Mammary epithelial cell (primary cell): ENCODE data around the gene KRT10.

Experiments
- EZH2 ChIP-seq: IDR thresholded peaks from 2 replicates; pipeline ENCODE4 v1.6.1; 2012; ENCODE audit warnings: low read length, inconsistent platforms, borderline replicate concordance
- TF ChIP-seq, protein P1 (sequence below), 2 donors: IDR thresholded peaks in 1 of 2; conservative IDR thresholded peaks in 1 of 2; 2 replicates each; pipeline ENCODE4 v1.5.1; 2011 to 2012; ENCODE audit warnings: inconsistent platforms in 2 of 2, low read length in 2 of 2, mild to moderate bottlenecking in 2 of 2, control low read depth in 1 of 2, low read depth in 1 of 2; ENCODE audit not compliant: insufficient read depth in 1 of 2; ENCODE audit errors: extremely low read depth in 1 of 2

DNA sequence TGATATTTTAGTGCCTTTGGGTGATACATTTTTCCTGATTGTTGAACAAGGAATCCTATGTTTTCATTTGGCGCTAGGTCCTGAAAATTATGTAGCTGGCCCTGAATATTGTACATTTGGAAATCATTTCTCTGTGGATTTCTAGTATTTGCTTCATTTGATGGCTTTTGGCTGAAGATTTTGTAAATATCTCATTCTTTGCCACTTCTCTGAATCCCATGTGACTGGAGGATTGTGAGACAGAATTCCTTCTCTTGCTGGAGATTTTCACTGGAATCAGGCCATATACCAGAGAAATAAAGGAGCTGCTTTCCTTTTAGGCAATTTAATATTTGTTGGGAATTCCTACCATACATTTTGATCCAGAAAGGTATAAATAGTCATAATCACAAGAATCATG is 31.3 kb downstream of the KRT10 start:
- TF ChIP-seq, protein P1, sequence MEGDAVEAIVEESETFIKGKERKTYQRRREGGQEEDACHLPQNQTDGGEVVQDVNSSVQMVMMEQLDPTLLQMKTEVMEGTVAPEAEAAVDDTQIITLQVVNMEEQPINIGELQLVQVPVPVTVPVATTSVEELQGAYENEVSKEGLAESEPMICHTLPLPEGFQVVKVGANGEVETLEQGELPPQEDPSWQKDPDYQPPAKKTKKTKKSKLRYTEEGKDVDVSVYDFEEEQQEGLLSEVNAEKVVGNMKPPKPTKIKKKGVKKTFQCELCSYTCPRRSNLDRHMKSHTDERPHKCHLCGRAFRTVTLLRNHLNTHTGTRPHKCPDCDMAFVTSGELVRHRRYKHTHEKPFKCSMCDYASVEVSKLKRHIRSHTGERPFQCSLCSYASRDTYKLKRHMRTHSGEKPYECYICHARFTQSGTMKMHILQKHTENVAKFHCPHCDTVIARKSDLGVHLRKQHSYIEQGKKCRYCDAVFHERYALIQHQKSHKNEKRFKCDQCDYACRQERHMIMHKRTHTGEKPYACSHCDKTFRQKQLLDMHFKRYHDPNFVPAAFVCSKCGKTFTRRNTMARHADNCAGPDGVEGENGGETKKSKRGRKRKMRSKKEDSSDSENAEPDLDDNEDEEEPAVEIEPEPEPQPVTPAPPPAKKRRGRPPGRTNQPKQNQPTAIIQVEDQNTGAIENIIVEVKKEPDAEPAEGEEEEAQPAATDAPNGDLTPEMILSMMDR (conservative IDR thresholded peaks at IDR 0.05 in 1 of 2, IDR thresholded peaks at IDR 0.05 in 1 of 2; ENCODE audit: extremely low read depth in 1 of 2, insufficient read depth in 1 of 2, low read depth in 1 of 2, low read length in 2 of 2): no peak
- no peak for TF ChIP-seq EZH2
